ENCODE results near the gene BBS1.

- TF ChIP-seq ZNF133 (tag by site-specific recombination; IDR thresholded peaks at IDR 0.05): no peak
- no peak for TF ChIP-seq ZSCAN4 (tag by site-specific recombination; IDR thresholded peaks at IDR 0.05)
- TF ChIP-seq ZNF544 (tag by site-specific recombination; IDR thresholded peaks at IDR 0.05): no peak
- TF ChIP-seq ZNF639 (tag by site-specific recombination; IDR thresholded peaks at IDR 0.05): no peak
- no peak for TF ChIP-seq ZNF121 (tag by site-specific recombination; IDR thresholded peaks at IDR 0.05)
- TF ChIP-seq CTCF (tag by site-specific recombination; IDR thresholded peaks at IDR 0.05): no peak
- TF ChIP-seq ZNF350 (tag by site-specific recombination; IDR thresholded peaks at IDR 0.05): no peak
Observed at GRCh38 chr11:66541892-66542291, 31.5 kb downstream of the BBS1 start.

Data from HEK293 (cell line).